Skeletal muscle cell (primary cell): Measurements from ENCODE around the gene CEBPZ.
"Not testable (repeated sequence)": the region's sequence is repeated elsewhere in the genome, so short reads cannot be mapped to it uniquely, and the experiment has no call there.

Experiments
- DNase-seq: peaks from one replicate; pipeline ENCODE4 v3.0.0-alpha.2; 2010; ENCODE audit warnings: low read depth
- H3K4me3 ChIP-seq: 2 replicates; pipeline ENCODE4 v1.5.1; 2011; ENCODE audit warnings: low read depth, mild to moderate bottlenecking, control low read depth, low read length, moderate library complexity

The CEBPZ gene

GRCh38 chr2:37223131-37223530 lies 8.3 kb downstream of the CEBPZ start:
- no peak overlapping the region for H3K4me3 ChIP-seq
- DNase-seq = no peak

- no peak overlapping the region for H3K4me3 ChIP-seq
- no peak for DNase-seq
These were observed 12.3 kb downstream of the CEBPZ start for GRCh38 chr2:37219046-37219445.

DNA sequence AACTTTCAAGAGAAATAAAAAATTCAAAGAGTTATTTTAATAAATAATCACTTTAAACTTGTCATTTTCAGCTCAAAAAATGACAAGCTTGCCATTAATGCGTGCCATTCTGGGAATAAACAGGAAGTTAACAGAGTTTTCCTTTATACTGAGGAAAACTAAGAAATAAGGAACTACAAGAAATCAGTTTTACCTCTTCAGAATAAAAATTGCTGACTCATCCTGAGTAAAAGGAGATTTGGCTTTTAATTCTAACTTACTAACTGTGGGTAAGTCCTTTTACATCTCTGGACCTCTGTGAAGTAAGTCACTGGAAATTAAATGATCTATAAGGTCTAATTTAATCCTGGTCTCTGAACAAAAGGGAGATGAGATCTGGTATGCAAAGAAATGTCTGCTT lies 16.1 kb downstream of the CEBPZ start:
- H3K4me3 ChIP-seq = no peak overlapping the region
- no peak for DNase-seq

GRCh38 chr2:37211939-37212338 lies 19.5 kb downstream of the CEBPZ start:
- DNase-seq = no peak
- no peak overlapping the region for H3K4me3 ChIP-seq

- H3K4me3 ChIP-seq = no peak overlapping the region
- no peak for DNase-seq
These were observed 20.2 kb downstream of the CEBPZ start for GRCh38 chr2:37211212-37211611.

GRCh38 chr2:37206760-37207159 lies 24.6 kb downstream of the CEBPZ start:
- not testable (repeated sequence) for DNase-seq, H3K4me3 ChIP-seq

DNA sequence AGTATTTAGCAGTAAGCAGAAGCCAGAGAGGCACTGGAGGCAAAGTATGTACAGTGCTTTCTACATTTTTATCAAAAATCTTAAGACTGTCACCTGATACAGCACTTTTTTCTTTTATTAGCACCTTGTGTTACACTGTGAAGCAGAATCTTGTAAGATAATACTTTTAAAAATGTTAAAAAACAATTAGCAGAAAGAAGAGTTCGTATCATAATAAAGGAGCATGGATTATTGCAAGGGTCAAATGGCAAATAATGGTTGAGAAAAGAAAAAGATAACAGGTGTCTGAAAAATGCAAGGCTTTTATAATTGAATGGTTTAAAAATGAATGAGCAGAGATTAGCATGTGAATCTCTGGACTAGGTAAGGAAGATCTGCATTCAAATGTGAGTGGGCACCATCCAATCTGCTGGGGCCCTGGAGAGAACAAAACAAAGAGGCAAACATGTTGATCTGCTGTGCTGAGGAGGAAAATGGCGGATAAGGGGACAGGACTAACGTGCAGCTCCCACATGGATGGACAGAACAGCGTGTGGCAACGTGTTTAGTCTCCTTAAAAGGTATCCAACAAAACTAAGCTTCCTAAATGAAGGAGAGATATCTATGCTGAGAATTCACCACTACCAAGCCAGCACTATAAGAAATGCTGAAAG lies 25.6 kb downstream of the CEBPZ start:
- no peak for DNase-seq
- H3K4me3 ChIP-seq = no peak overlapping the region

- DNase-seq, H3K4me3 ChIP-seq: not testable (repeated sequence)
These were observed 26.2 kb downstream of the CEBPZ start for GRCh38 chr2:37205071-37205661.

GRCh38 chr2:37203708-37204107 lies 27.7 kb downstream of the CEBPZ start:
- no peak for DNase-seq
- H3K4me3 ChIP-seq = no peak overlapping the region

GRCh38 chr2:37201766-37202165 lies 29.6 kb downstream of the CEBPZ start:
- no peak overlapping the region for H3K4me3 ChIP-seq
- no peak for DNase-seq

DNA sequence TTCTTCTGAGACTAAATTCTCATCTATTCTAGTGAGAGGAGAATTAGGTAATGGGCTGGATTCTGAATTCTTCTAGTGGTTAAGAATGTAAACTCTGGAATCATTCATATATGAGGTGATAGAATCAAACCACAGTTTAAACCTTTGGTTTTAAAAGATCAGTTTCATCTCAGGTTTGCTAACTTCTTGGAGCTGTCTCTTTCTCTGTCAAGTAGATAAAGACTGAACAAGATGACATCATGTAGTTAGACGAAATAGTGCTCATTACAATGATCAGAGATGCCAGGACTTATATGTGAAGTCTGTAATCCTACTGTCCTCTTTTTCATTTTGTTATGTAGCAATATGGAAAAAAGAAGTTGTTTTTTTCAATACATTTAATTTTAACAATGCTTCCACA lies 30.2 kb downstream of the CEBPZ start:
- H3K4me3 ChIP-seq = no peak overlapping the region
- no peak for DNase-seq

GRCh38 chr2:37198681-37199065 lies 32.7 kb downstream of the CEBPZ start:
- DNase-seq = no peak
- no peak overlapping the region for H3K4me3 ChIP-seq

DNA sequence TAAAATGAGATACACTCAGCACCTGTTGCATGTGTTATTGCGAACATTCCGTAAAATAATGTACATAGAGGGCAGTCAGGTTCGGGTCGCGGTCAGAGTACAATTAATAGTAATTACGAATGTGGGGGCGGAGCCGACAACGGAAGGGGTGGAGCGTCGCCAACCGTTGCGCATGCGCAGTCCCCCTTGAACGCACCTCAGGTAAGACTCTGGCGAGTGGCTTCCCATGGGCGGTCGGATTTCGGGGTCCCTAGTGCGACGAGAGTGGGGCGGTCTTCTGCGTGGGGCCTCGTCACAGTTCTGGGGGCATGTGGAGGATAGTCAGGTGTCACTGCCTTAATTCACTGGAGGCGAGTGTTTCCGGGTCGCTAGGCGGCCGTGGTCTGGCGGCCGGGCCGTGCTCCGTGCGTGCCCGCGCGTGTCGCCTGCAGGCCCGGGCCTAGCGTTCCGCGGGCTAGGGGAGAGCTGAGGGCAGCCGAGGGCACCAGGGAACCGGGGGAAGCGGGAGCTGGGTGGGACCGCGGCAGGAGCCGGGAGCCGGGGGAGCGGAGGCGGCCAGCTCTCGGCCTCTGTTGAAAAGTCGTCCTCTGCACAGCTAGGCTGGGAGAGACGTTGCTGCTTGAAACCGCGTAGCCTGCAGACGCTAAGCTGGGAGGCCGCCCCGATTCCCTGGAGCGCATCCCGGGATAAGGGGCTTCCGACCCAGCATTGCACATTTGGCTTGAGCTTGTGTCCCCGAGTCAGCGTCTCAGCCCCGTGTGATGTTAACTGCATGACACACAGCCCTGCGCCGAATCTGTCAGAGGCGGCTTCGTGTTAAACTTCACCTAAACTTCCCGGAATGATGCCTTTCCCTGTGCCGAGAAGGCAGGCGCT lies 34.8 kb downstream of the CEBPZ start, which contains the start of gene CEBPZOS:
TSS of gene CEBPZOS (plus strand) at position 177 of the 876 bp plus-strand sequence. CDS start 3,209 bp downstream, outside the sequence.
- DNase-seq = no peak
- peak within 1 kb of the TSS; percentile 78 for H3K4me3 ChIP-seq

- not testable (repeated sequence) for DNase-seq
- peak overlapping the region; percentile 78 for H3K4me3 ChIP-seq
These were observed 35.5 kb downstream of the CEBPZ start for GRCh38 chr2:37195862-37196319.

GRCh38 chr2:37192551-37192950 lies 38.8 kb downstream of the CEBPZ start:
- no peak for DNase-seq
- no peak overlapping the region for H3K4me3 ChIP-seq

GRCh38 chr2:37191747-37192146 lies 39.6 kb downstream of the CEBPZ start:
- H3K4me3 ChIP-seq = no peak overlapping the region
- no peak for DNase-seq

GRCh38 chr2:37191253-37191652 lies 40.1 kb downstream of the CEBPZ start:
- no peak for DNase-seq
- H3K4me3 ChIP-seq = no peak overlapping the region

- no peak for DNase-seq
- H3K4me3 ChIP-seq = no peak overlapping the region
These were observed 41.1 kb downstream of the CEBPZ start for GRCh38 chr2:37190290-37190689.

- DNase-seq = peak; percentile 84
- H3K4me3 ChIP-seq = no peak overlapping the region
These were observed 41.8 kb downstream of the CEBPZ start for GRCh38 chr2:37189452-37190153.

GRCh38 chr2:37188570-37188969 lies 42.8 kb downstream of the CEBPZ start, which contains the start of gene SULT6B1:
Gene SULT6B1 (minus strand): TSS chr2:37188670. CDS start chr2:37188640, 30 bp downstream.
- no peak for DNase-seq
- no peak within 1 kb of the TSS for H3K4me3 ChIP-seq
